Urinary bladder (tissue), 4 donors: Measurements from ENCODE around the gene KIFC3. TPM values are rescaled to one million over a fixed set of nuclear protein-coding genes. Genes with fewer than 3 reads are reported as not detected.
"Not testable (repeated sequence)": the region's sequence is repeated elsewhere in the genome, so short reads cannot be mapped to it uniquely, and the experiment has no call there.

Source experiments
- DNase-seq: peaks from one replicate; pipeline ENCODE4 v3.0.0-alpha.2; 2015; ENCODE audit errors: extremely low spot score
- H3K27ac ChIP-seq: one replicate; pipeline ENCODE4 v1.5.1; 2013; ENCODE audit warnings: low read depth, mild to moderate bottlenecking, moderate library complexity
- H3K36me3 ChIP-seq: one replicate; pipeline ENCODE4 v1.6.1; 2013; ENCODE audit warnings: mild to moderate bottlenecking, moderate library complexity; ENCODE audit not compliant: insufficient read depth
- H3K4me1 ChIP-seq: one replicate; pipeline ENCODE4 v1.6.1; 2013; ENCODE audit warnings: mild to moderate bottlenecking, moderate library complexity; ENCODE audit not compliant: insufficient read depth
- H3K4me3 ChIP-seq: one replicate; pipeline ENCODE4 v1.5.1; 2013; ENCODE audit warnings: low read depth, low read length
- WGBS: extraction: QIAGEN DNeasy Blood & Tissue Kit; methylation state at CpG from one replicate; pipeline ENCODE4 v1.1.7; 2013; 5-methylcytosine and 5-hydroxymethylcytosine counted together
- polyA plus RNA-seq: library from polyadenylated mRNA; stranded (reverse); fragments of 200-250 nt; gene quantifications from one replicate; pipeline ENCODE4 v1.2.3, GENCODE V29; 2013
- total RNA-seq: library from RNA; depleted of rRNA; stranded (reverse); fragments of >200 nt; gene quantifications from one replicate; pipeline ENCODE4 v1.2.3, GENCODE V29; 2014
- donor health status: healthy with polysubstance abuse.
- donor health status: healthy.

Gene KIFC3
- total and polyA plus RNA-seq, 2 donors: 22.7 to 23.7 TPM

DNA sequence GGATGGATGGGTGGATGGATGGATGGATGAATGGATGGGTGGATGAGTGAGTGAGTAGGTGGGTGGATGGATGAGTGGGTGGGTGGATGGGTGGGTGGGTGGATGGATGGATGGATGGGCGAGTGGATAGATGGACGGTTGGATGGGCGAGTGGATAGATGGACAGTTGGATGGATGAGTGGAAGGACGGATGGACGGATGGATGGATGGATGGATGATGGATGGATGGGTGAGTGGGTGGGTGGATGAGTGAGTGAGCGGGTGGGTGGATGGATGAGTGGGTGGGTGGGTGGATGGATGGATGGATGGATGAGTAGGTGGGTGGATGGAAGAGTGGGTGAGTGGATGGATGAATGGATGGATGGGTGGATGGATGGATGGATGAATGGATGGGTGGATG lies 72.4 kb downstream of the KIFC3 start:
- not testable (repeated sequence) for H3K36me3 ChIP-seq, DNase-seq
- 96% methylated on average over 6 of the region's 6 CpGs for WGBS

DNA sequence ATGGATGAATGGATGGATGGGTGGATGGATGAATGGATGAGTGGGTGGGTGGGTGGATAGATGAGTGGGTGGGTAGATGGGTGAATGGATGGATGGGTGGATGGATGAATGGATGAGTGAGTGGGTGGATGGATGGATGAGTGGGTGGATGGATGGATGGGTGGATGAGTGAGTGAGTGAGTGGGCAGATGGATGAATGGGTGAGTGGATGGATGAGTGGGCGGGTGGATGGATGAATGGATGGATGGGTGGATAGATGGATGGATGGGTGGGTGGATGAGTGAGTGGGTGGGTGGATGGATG lies 73.2 kb downstream of the KIFC3 start:
- WGBS: 83% methylated on average over 1 of the region's 1 CpG
- Histone ChIP-seq H3K27ac (no peak overlapping the region), H3K4me1 (no peaks in the 10 kb centered on the region), H3K36me3 (no peaks in the 10 kb centered on the region), H3K4me3 (no peak overlapping the region)
- no peak for DNase-seq

More for the DNA sequence above, 72.4 kb downstream of the KIFC3 start:
- H3K4me3 ChIP-seq, H3K27ac ChIP-seq, H3K4me1 ChIP-seq: not testable (repeated sequence)

DNA sequence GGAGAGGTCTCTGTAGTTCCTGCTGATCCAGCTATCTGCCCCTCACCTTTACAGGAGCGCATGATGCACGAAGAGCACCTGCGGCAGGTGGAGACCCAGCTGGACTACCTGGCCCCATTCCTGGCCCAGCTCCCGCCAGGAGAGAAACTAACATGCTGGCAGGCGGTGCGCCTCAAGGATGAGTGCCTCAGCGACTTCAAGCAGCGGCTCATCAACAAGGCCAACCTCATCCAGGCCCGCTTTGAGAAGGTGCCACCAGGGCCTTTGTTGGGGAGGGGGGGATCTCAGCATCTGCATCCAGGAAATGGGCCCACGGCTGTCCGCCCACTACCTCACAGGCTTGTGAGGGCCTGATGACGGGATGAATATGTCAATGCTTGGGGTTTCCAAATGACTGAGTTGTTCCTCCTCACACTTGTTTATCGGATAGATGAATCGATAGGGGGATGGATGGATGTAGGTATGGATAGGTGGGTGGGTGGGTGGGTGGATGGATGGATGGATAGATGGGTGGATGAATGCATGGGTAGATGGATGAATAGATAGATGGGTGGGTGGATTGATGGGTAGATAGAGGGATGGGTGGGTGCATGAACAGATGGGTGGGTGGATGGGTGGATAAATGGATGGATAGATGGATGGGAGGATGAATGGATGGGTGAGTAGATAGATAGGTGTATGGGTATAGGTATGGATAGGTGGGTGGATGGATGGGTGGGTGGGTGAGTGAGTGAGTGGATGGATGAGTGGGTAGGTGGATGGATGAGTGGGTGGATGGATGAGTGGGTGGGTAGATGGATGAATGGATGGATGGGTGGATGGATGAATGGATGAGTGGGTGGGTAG lies 73.7 kb downstream of the KIFC3 start:
- Histone ChIP-seq H3K4me1 (no peaks in the 10 kb centered on the region), H3K27ac (no peak overlapping the region), H3K4me3 (no peak overlapping the region), H3K36me3 (no peaks in the 10 kb centered on the region)
- no peak for DNase-seq
- 97% methylated on average over 14 of the region's 14 CpGs for WGBS

DNA sequence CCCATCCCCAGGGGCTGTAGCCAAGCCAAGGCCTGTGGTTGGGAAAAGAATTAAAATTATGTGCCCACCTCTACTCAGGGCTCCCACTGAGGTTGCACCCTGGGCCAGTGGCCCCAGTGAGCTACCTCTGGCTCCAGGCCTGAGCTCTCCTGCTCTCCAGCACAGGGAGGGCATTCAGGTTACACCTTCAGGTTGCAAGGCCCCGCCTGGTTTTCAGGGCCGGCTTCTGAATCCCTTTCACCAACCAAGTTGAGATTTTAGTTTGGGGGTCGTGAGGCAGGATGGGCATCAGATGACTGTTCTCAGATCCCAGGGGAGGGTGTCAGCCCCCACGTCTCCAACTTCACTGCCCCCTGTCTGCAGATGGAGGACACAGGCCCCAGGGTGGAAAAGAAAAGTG lies 74.7 kb downstream of the KIFC3 start:
- H3K36me3 ChIP-seq: no peaks in the 10 kb centered on the region
- 59% methylated on average over 4 of the region's 4 CpGs for WGBS
- no peak overlapping the region for H3K4me3 ChIP-seq
- no peak overlapping the region for H3K27ac ChIP-seq
- no peak for DNase-seq
- H3K4me1 ChIP-seq: no peaks in the 10 kb centered on the region

DNA sequence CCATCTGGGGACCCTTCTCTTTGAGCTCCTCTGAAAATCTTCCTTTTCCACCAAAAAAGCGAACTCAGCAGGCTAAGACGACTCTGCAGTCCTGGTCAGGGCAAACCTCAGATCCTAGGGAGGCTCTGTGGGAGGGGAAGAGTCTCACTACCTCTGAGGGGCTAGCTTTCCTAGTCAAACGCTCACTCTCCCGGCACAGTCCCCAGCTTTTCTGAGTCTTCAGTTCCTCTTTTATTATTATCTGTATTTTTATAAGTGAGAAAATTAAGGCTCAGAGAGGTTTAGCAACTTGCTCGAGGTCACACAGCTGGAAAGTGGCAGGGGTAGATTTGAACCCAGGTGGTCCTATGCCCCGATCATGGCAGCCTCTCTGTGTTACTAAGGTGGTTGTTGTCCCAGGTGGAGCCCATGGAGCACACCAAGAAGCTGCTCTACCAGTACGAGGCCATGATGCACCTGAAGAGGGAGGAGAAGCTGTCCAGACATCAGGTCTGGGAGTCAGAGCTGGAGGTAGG lies 75.8 kb downstream of the KIFC3 start:
- no peaks in the 10 kb centered on the region for H3K36me3 ChIP-seq
- DNase-seq: no peak
- no peak overlapping the region for H3K27ac ChIP-seq
- H3K4me3 ChIP-seq: no peak overlapping the region
- no peaks in the 10 kb centered on the region for H3K4me1 ChIP-seq
- 86% methylated on average over 7 of the region's 7 CpGs for WGBS

DNA sequence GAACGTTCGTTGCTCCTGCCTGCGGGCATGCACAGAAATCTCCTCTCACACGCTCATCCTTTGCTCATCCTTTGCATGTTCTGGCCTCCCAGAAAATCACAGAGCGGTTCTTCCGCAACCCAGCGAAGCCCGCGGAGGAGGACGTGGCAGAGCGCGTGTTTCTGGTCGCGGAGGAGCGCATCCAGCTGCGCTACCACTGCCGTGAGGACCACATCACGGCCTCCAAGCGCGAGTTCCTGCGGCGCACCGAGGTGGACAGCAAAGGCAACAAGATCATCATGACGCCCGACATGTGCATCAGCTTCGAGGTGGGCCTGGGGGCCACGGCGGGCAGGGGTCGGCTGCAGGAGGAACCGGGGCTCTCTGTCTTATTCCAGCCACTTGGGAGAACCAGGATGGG lies 76.3 kb downstream of the KIFC3 start:
- H3K4me1 ChIP-seq: no peaks in the 10 kb centered on the region
- no peak for DNase-seq
- H3K36me3 ChIP-seq: no peaks in the 10 kb centered on the region
- H3K27ac ChIP-seq: no peak overlapping the region
- whole genome bisulfite sequencing: 92% methylated on average over 30 of the region's 30 CpGs
- no peak overlapping the region for H3K4me3 ChIP-seq

DNA sequence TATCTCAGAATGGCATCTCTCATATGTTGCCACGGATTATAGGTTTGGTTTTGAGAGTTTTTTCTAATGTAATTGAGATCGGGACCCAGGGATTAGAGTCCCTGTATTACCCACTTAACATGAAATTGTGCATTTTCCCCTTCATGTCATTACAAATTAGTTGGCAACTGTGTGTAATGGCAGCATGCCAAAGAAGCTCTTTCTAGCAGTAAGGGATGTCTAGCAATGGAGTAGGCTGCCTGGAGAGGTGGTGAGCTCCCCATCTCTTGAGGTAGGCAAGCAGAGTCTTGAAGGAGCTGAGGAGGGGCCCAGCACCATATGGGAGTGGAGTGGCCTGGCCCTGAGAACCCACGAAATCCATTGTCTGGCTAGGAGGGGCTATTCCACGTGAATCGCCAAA lies 76.7 kb downstream of the KIFC3 start:
- no peak overlapping the region for H3K27ac ChIP-seq
- no peaks in the 10 kb centered on the region for H3K36me3 ChIP-seq
- H3K4me1 ChIP-seq: no peaks in the 10 kb centered on the region
- DNase-seq: no peak
- 70% methylated on average over 5 of the region's 5 CpGs for WGBS
- no peak overlapping the region for H3K4me3 ChIP-seq

DNA sequence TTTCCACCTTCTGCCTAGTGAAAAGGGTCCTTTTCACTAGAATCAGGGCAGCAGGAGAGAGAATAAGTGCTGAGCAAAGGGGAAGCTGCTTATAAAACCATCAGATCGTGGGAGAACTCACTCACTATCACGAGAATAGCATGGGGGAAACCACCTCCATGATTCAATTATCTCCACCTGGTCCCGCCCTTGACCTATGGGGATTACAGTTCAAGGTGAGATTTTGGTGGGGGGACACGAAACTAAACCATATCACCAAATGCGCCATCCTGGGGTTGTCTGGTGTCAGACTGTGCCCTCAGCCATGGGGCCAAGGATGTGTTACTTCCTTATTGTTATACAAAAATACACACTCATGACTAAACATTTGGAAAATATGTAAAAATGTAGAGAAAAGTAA lies 77.1 kb downstream of the KIFC3 start:
- Histone ChIP-seq H3K27ac (no peak overlapping the region), H3K4me3 (no peak overlapping the region), H3K4me1 (no peaks in the 10 kb centered on the region), H3K36me3 (no peaks in the 10 kb centered on the region)
- no peak for DNase-seq
- WGBS: 57% methylated on average over 5 of the region's 5 CpGs

DNA sequence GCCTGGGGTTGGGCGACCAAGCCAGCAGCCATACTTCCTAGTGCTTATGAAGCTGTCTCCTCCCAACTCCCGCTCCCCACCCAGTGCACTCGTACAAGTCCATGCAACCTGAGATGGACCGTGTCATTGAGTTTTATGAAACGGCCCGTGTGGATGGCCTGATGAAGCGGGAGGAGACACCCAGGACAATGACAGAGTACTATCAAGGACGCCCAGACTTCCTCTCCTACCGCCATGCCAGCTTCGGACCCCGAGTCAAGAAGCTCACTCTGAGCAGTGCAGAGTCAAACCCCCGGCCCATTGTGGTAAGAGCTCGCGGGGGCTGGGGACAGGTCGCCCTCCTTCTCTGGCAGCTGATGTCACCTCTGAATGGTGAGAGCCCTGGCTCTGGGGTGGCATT lies 77.8 kb downstream of the KIFC3 start:
- no peak for DNase-seq
- H3K4me3 ChIP-seq: no peak overlapping the region
- WGBS: 81% methylated on average over 15 of the region's 15 CpGs
- no peaks in the 10 kb centered on the region for H3K4me1 ChIP-seq
- no peak overlapping the region for H3K27ac ChIP-seq
- H3K36me3 ChIP-seq: no peaks in the 10 kb centered on the region

DNA sequence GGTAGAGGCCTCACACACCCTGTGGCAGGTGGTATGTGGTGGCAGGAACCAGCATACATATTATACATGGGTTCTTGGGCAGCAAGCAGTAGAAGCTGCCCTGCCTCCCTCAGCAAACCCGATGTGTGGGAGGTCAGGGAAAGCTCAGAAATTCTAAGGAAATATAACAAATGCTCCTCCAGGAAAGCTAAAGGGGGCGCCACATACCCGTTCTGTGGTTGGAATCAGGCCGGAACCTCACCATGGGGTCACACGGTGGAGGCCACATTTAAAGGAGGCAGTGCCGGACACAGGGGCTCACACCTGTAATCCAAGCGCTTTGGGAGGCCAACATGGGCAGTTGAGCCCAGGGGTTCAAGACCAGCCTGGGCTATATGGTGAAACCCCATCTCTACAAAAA lies 79.1 kb downstream of the KIFC3 start:
- no peak overlapping the region for H3K27ac ChIP-seq
- no peak for DNase-seq
- no peaks in the 10 kb centered on the region for H3K4me1 ChIP-seq
- no peak overlapping the region for H3K4me3 ChIP-seq
- WGBS: 75% methylated on average over 7 of the region's 7 CpGs
- H3K36me3 ChIP-seq: no peaks in the 10 kb centered on the region

DNA sequence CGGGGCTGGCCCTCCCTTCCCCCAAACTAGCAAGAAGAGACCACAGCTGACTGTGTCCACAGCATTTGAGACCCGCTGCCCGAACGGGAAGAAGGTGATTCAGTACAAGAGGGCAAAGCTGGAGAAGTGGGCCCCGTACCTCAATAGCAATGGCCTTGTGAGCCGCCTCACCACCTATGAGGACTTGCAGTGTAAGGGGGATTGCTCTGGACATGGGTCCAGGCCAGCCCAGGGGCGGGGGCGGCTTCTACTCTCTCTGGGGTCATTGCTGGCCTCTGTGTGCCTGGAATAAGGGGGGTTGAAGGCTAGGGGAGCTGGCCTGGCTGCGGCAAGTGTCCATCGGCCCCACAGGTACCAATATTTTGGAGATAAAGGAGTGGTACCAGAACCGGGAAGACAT lies 79.6 kb downstream of the KIFC3 start:
- WGBS: 82% methylated on average over 11 of the region's 11 CpGs
- DNase-seq: no peak
- H3K27ac ChIP-seq: no peak overlapping the region

DNA sequence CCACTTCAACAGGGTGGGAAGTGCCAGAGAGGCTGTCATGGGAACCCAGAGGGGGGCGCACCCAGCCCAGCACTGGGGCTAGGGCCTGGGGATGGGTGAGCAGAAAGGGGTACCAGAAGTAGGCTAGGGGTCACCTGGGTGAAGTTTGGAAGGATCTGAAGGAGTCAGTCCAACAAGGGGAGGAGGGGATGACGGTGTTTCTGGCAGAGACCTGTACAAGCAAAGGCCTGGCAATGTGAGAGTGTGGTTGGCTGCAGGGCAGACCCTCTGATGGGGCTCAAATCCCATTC lies 80.1 kb downstream of the KIFC3 start:
- H3K27ac ChIP-seq: no peak overlapping the region
- H3K4me3 ChIP-seq: no peak overlapping the region
- H3K36me3 ChIP-seq: no peaks in the 10 kb centered on the region
- 88% methylated on average over 2 of the region's 2 CpGs for WGBS
- no peaks in the 10 kb centered on the region for H3K4me1 ChIP-seq
- no peak for DNase-seq

More for the DNA sequence above, 79.6 kb downstream of the KIFC3 start:
- H3K4me3 ChIP-seq: no peak overlapping the region
- no peaks in the 10 kb centered on the region for H3K4me1 ChIP-seq
- H3K36me3 ChIP-seq: no peaks in the 10 kb centered on the region

DNA sequence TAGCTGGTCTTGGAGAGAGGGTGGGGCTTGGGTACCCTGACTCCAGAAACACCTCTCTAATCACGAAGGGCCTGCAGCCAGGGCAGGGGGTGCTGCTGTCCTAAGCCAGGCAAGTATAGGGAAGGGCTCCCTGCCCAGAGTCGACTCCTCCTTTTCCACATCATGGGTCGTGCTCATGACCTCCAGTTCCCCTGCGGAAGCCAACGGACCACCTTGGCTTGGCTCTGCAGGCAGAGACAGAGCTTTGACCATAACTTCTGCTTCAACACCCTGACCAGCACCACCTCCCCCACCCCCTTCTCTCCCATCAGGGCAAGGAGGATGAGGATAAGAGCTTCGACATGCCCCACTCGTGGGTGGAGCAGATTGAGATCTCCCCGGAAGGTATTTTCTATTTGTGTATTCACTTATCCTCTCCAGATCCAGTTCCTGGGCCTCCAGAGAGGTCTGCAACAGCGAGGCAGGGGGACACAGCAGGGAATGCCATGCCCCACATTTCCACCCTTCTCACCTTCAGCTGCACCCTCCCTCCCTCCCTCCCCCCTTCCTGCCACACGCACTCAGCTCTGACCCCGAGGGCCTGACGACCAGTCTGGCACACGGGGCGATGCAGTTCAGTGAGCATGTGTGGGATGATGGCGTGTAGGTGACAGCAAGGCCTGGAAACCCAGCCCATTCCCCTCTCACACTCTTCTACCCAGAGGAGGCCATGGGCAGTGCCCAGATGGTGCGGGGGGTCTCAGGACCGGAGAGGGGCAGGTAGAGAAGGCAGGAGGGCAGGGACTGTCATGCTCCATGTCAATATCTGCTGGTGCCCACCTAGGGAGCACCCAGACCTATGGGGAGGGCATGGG lies 80.7 kb downstream of the KIFC3 start:
- Histone ChIP-seq H3K36me3 (no peaks in the 10 kb centered on the region), H3K4me1 (no peaks in the 10 kb centered on the region), H3K4me3 (no peak overlapping the region), H3K27ac (no peak overlapping the region)
- WGBS: 72% methylated on average over 17 of the region's 17 CpGs
- DNase-seq: no peak

DNA sequence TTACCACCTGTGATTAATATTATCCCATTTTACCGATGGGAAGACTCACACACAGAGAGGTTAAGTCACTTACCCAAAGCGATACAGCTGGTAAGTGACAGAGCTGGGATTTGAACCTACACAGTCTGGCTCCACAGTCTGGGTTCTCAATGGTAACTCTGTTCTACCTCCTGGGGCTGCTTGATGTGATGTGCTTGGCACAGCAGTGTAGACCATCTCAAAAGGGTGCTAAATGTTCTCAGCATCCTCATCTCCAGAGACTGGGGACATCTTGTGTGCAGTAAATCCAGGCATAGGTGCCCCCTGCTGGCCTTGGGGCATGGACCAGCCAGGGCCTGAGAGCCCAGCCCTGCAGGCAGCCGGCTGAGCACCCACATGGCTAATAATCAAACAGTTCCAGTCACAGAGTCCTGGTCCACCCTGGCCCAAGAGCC lies 82.1 kb downstream of the KIFC3 start:
- 71% methylated on average over 3 of the region's 3 CpGs for WGBS

More for the DNA sequence above, 82.1 kb downstream of the KIFC3 start:
- no peak for DNase-seq
- Histone ChIP-seq H3K4me3 (no peak overlapping the region), H3K36me3 (no peaks in the 10 kb centered on the region), H3K4me1 (no peaks in the 10 kb centered on the region), H3K27ac (no peak overlapping the region)
